K562 (cell line): ENCODE measurements around the gene BLVRA. TPM values are rescaled to one million over a fixed set of nuclear protein-coding genes. Genes with fewer than 3 reads are reported as not detected.
A peak's percentile ranks its signal among the peaks of the same experiment; 100 is the strongest.

Experiments used
- ATF4 ChIP-seq: fragments of 450-650 bp; formaldehyde crosslinking; IDR thresholded peaks from 2 replicates; pipeline ENCODE4 v1.4.0; 2022; ENCODE audit warnings: mild to moderate bottlenecking, moderate library complexity
- CSDE1 ChIP-seq, 2 experiments: fragments of 450-650 bp; IDR thresholded peaks; 2 replicates each; pipeline ENCODE4 v1.6.1; 2016; ENCODE audit warnings: mild to moderate bottlenecking in 1 of 2
- E2F8 ChIP-seq: fragments of 450-650 bp; IDR thresholded peaks from 2 replicates; pipeline ENCODE4 v1.7.1; 2018; ENCODE audit warnings: mild to moderate bottlenecking, low read depth; ENCODE audit not compliant: partially characterized antibody
- GATAD2A ChIP-seq: fragments of 450-650 bp; IDR thresholded peaks from 2 replicates; pipeline ENCODE4 v1.6.1; 2017
- MAFK ChIP-seq: IDR thresholded peaks from 2 replicates; pipeline ENCODE4 v1.6.1; 2011; ENCODE audit warnings: low read length, improper control_type of control experiment
- MEF2A ChIP-seq: IDR thresholded peaks from 2 replicates; pipeline ENCODE4 v1.6.1; 2011; ENCODE audit warnings: low read depth, mild to moderate bottlenecking, low read length, moderate library complexity; ENCODE audit not compliant: control insufficient read depth
- MNT ChIP-seq, 2 experiments: fragments of 450-650 bp; conservative IDR thresholded peaks; 2 replicates each; pipeline ENCODE4 v1.6.1; 2017; ENCODE audit warnings: mild to moderate bottlenecking in 2 of 2, moderate library complexity in 2 of 2
- MYNN ChIP-seq, 2 experiments: sonication (generic); formaldehyde crosslinking in 1 of 2; IDR thresholded peaks; 2 replicates each; pipeline versions ENCODE4 v1.5.0 to v1.6.1; 2016 to 2020; ENCODE audit warnings: antibody characterized with exemption in 1 of 2, missing genetic modification reagents in 1 of 2
- PML ChIP-seq: IDR thresholded peaks from 2 replicates; pipeline ENCODE4 v1.6.1; 2012; ENCODE audit warnings: low read length, inconsistent platforms
- POU5F1 ChIP-seq: fragments of 150-350 bp; IDR thresholded peaks from 2 replicates; pipeline ENCODE4 v1.6.1; 2014; ENCODE audit warnings: borderline replicate concordance, low read length, low read depth, mild to moderate bottlenecking; ENCODE audit not compliant: partially characterized antibody
- SMARCB1 ChIP-seq: IDR thresholded peaks from 2 replicates; pipeline ENCODE4 v1.6.1; 2011; ENCODE audit warnings: improper control_type of control experiment, low read depth; ENCODE audit not compliant: insufficient read length
- SRSF3 ChIP-seq: fragments of 200-400 bp; formaldehyde crosslinking; IDR thresholded peaks from 2 replicates; pipeline ENCODE4 v1.6.1; 2016; ENCODE audit warnings: mild to moderate bottlenecking, low read length, moderate library complexity; ENCODE audit not compliant: insufficient read depth
- ZFX ChIP-seq: sonication (generic); formaldehyde crosslinking; IDR thresholded peaks from 2 replicates; pipeline ENCODE4 v1.8.0; 2022; ENCODE audit warnings: mild to moderate bottlenecking, missing genetic modification reagents, moderate library complexity
- ZNF121 ChIP-seq: sonication (generic); formaldehyde crosslinking; conservative IDR thresholded peaks from 2 replicates; pipeline ENCODE4 v1.8.0; 2022; ENCODE audit warnings: missing genetic modification reagents
- ZNF133 ChIP-seq: fragments of 250-450 bp; sonication (Bioruptor Pico); IDR thresholded peaks from 2 replicates; pipeline ENCODE4 v1.4.0; 2020; ENCODE audit warnings: mild to moderate bottlenecking
- ZNF232 ChIP-seq: sonication (generic); formaldehyde crosslinking; IDR thresholded peaks from 2 replicates; pipeline ENCODE4 v1.8.0; 2022; ENCODE audit warnings: mild to moderate bottlenecking, missing genetic modification reagents
- ZNF24 ChIP-seq: fragments of 450-650 bp; IDR thresholded peaks from 2 replicates; pipeline ENCODE4 v1.6.1; 2016
- ZNF395 ChIP-seq: fragments of 200-800 bp; sonication (Bioruptor generic); IDR thresholded peaks from 2 replicates; pipeline ENCODE4 v1.6.1; 2017; ENCODE audit warnings: missing genetic modification characterization, missing compliant biosample characterization
- polyA plus RNA-seq, 8 experiments: library from polyadenylated mRNA; depleted of rRNA in 4 of 8; stranded (reverse) in 5 of 8; unstranded in 3 of 8; fragments of >200 nt; fragmentation: Nextera tagmentation in 2 of 8; fragmentation: Illumina TruSeq in 1 of 8; extraction: Ambion mirVana in 2 of 8; extraction: Trizol in 1 of 8; gene quantifications; 2 replicates each; pipeline versions ENCODE4 v1.2.1 to v1.2.3, GENCODE V29; 2011 to 2014; ENCODE audit warnings: inconsistent platforms in 1 of 8, missing spikeins in 1 of 8
- total RNA-seq, 7 experiments: library from RNA; depleted of rRNA in 6 of 7; stranded (reverse); fragments of >200 nt in 6 of 7; fragmentation: Illumina TruSeq in 2 of 7; extraction: Trizol in 2 of 7; gene quantifications; 2 replicates each; pipeline versions ENCODE4 v1.2.1 to v1.2.3, GENCODE V29; 2011 to 2021; ENCODE audit warnings: low replicate concordance in 1 of 7

The BLVRA gene
- total and polyA plus RNA-seq, 9 of the 15 experiments (the other 6 are each of a cell fraction or from before 2014, with no cell fraction given) = 48.5 to 147 (median 61.5) TPM

GRCh38 chr7:43729214-43729923 lies 29.1 kb upstream of the BLVRA start, which contains the start of gene COA1 (continued):
- peak; percentile 68 to 91 for TF ChIP-seq MNT (conservative IDR thresholded peaks at IDR 0.05)
- TF ChIP-seq SRSF3 = no peak
- no peak for TF ChIP-seq ATF4 (CRISPR knock-in tag)
- TF ChIP-seq CSDE1 (IDR thresholded peaks at IDR 0.05) = no peak
- no peak for TF ChIP-seq ZNF24
- TF ChIP-seq ZFX (CRISPR knock-in tag) = peak; percentile 80
- no peak for TF ChIP-seq POU5F1
- peak; percentile 71; the same call in 1 of the 2 replicates for TF ChIP-seq GATAD2A
- TF ChIP-seq PML = no peak; the same call in 1 of the 2 replicates
- TF ChIP-seq MEF2A = no peak
- no peak for TF ChIP-seq ZNF133 (CRISPR knock-in tag)
- TF ChIP-seq E2F8 = peak; percentile 86
- TF ChIP-seq MYNN (IDR thresholded peaks at IDR 0.05) = peak; percentile 37; the same call in 1 of the 2 replicates
- TF ChIP-seq MYNN (CRISPR knock-in tag; IDR thresholded peaks at IDR 0.05) = no peak
- peak; percentile 60; the same call in 1 of the 2 replicates for TF ChIP-seq ZNF395 (CRISPR knock-in tag)
- no peak for TF ChIP-seq SMARCB1
- no peak for TF ChIP-seq MAFK
- no peak for TF ChIP-seq ZNF121
- TF ChIP-seq ZNF232 = peak; percentile 81; the same call in 1 of the 2 replicates
